KOPT-K1 (cell line): ENCODE data around the gene TAC4.

Experiments
- H3K27ac ChIP-seq: fragments of 200-600 bp; sonication (generic); 2 replicates; pipeline ENCODE4 v1.5.1; 2016; ENCODE audit warnings: antibody characterized with exemption, mild to moderate bottlenecking, low read depth, low read length; ENCODE audit not compliant: poor library complexity, severe bottlenecking
- H3K36me3 ChIP-seq: fragments of 200-600 bp; sonication (generic); 2 replicates; pipeline ENCODE4 v1.5.1; 2017; ENCODE audit warnings: antibody characterized with exemption, mild to moderate bottlenecking, low read length, moderate library complexity; ENCODE audit not compliant: insufficient read depth
- H3K9me3 ChIP-seq: fragments of 200-600 bp; sonication (generic); 2 replicates; pipeline ENCODE4 v1.5.1; 2017; ENCODE audit warnings: antibody characterized with exemption, low read length, mild to moderate bottlenecking; ENCODE audit not compliant: insufficient read depth, poor library complexity, severe bottlenecking

TAC4 gene, protein sequence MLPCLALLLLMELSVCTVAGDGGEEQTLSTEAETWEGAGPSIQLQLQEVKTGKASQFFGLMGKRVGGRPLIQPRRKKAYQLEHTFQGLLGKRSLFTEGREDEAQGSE

GRCh38 chr17:49848019-49848473, at the start of gene TAC4:
Gene TAC4, minus strand, starts transcription at chr17:49848069. Its CDS starts 52 bp downstream, at chr17:49848017.
- Histone ChIP-seq H3K9me3 (no peaks in the 10 kb centered on the region), H3K27ac (no peak within 1 kb of the TSS), H3K36me3 (no peaks in the 10 kb centered on the region)

DNA sequence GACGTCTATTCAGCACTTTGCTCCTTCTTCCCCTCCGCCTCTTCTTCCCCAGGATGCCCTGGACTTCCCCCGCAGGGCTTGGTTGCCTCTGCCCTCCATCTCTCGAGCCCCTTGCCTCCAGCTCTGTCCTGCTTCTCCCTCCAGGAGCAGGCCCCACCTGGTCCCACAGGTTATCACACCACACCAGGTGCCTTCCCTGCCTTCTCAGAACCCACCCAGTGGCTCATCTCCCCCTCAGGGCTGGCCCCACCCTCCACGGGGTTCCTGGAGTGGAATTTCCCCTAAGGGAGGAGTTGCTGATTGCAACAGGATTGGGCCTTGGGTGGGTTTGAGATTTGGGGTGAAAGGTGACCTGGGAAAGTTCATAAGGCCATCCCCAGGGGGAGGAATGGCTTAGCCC, 49.0 kb upstream of the TAC4 start:
- no peaks in the 10 kb centered on the region for H3K36me3 ChIP-seq
- H3K9me3 ChIP-seq = no peaks in the 10 kb centered on the region
- no peak overlapping the region for H3K27ac ChIP-seq

DNA sequence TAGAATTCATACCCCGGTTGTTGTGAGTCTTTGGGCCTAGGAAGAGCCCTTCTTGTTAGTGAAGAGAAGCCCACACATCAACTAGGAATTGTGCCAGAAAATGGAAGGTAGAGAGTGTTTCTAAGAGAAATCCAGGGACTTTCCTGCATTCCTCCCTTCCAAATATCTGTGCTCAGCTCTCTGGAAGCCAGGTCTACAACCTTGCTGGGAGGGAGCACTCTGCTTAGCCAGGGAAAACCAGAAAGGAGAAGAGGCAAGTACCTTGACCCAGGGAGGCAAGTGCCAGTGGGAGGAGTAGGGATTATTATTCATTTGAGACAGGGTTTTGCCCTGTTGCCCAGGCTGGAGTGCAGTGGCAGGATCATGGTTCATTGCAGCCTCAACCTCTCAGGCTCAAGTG, 48.4 kb upstream of the TAC4 start:
- no peaks in the 10 kb centered on the region for H3K9me3 ChIP-seq
- H3K36me3 ChIP-seq = no peaks in the 10 kb centered on the region
- H3K27ac ChIP-seq = no peak overlapping the region

DNA sequence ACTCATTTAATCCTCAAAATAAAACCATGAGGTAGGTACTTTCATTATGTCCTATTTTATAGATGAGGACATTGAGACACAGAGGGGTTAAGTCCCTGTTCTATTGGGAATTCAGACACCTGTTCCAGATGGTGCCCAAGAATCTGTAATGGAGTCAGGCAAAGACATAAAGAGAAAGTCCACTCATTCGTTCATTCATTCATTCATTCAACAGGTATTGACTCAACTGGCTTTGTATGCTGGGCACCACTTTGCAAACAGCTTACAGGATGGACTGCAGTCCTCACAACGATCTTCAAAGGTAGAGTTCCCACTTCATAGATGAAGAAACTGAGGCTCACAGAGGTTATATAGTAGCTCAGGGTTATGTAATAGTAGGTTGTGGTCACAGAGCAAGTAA, 47.9 kb upstream of the TAC4 start:
- Histone ChIP-seq H3K27ac (no peak overlapping the region), H3K9me3 (no peaks in the 10 kb centered on the region), H3K36me3 (no peaks in the 10 kb centered on the region)

DNA sequence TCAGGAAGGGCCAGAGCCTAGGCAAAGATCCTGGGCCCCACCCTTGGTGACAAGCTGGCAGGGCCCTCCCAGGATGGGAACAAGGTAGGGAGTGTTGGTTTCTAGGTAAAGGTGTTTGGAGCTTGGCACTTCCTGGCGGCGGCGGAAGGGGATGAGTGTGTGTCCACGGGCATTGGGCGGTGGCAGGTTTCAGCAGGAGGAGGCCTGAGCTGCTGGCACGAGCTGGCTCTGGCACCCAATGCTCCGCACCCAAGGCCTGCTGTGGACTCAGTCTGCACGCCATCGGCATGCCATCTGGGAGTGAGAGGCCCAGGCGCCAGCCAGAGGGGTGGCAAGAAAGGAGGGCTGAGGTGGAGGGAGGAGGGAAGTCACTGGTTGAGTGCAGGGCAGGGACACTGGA, 46.9 kb upstream of the TAC4 start:
- H3K27ac ChIP-seq = no peak overlapping the region

DNA sequence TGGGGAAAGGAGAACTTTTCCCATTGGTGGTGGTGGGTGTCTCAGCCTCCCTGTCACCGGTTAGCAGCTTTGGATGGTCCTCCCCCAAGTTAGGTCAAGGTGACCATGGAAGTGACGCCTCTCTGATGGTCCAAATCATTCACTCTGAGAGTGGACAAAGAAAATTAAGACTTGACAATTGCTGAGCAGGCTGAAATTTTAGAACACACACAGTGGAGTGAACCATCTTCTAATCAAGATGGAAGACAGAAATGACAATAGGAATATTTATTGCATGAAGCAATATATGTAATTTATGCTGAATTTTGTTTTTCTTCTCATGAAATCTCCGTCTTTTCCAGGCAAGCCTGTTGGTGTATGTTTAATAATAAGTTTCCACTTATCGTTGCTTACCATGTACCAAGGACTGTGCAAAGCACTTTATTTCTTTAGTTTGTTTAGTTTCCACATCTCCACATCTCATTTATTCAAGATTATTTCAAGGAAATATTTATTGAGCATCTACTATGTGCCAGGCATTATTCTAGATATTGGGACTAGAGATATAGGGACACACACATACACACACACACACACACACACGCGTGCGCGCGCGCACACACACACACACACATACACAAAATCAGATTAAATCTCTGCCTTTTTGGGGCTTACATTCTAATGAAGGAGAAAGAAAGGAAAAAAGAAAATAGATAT, 44.0 kb upstream of the TAC4 start:
- Histone ChIP-seq H3K36me3 (no peaks in the 10 kb centered on the region), H3K27ac (no peak overlapping the region), H3K9me3 (no peaks in the 10 kb centered on the region)

More for the DNA sequence above, 46.9 kb upstream of the TAC4 start:
- H3K9me3 ChIP-seq = no peaks in the 10 kb centered on the region
- H3K36me3 ChIP-seq = no peaks in the 10 kb centered on the region

DNA sequence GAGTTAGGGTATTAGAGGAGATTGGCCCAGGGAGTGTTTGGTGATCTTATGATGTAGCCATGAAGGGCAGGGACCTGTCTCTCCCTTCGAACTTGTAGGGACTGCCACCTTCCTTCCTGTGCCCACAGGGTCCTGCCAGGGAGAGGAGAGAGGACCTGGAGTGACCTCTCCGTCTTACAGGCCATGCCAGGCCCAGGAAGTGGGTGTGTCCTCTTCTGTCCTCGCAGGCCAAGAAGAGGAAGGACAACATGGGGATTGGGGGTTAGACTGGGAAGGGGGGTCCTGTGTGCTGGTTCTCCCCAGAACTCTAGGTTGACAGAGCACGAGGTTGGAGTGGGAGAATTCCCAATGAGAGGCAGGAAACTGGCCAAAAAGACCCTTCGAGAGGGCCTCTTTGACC, 43.4 kb upstream of the TAC4 start:
- H3K36me3 ChIP-seq = no peaks in the 10 kb centered on the region
- H3K9me3 ChIP-seq = no peaks in the 10 kb centered on the region
- H3K27ac ChIP-seq = no peak overlapping the region

DNA sequence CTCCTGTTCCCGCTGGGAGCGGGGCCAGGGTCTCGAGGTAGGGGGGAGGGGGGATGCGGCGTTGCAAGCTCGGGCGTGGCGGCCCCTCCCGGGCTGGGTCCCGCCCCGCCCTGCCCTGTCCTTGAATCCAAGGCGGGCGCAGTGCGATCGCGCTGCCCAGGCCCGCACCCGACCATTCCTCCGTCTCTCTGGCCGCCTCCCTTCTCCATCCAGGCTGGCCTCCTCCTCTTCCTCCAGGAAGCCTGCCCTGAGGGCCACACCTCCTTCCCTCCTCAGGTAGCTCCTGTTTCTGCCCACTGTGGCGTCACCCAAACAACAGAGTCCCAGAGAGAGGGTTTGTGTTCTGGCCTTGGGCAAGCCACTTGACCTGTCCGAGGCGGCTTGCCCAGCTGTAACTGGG, 43.0 kb upstream of the TAC4 start:
- Histone ChIP-seq H3K9me3 (no peaks in the 10 kb centered on the region), H3K36me3 (no peaks in the 10 kb centered on the region), H3K27ac (no peak overlapping the region)

DNA sequence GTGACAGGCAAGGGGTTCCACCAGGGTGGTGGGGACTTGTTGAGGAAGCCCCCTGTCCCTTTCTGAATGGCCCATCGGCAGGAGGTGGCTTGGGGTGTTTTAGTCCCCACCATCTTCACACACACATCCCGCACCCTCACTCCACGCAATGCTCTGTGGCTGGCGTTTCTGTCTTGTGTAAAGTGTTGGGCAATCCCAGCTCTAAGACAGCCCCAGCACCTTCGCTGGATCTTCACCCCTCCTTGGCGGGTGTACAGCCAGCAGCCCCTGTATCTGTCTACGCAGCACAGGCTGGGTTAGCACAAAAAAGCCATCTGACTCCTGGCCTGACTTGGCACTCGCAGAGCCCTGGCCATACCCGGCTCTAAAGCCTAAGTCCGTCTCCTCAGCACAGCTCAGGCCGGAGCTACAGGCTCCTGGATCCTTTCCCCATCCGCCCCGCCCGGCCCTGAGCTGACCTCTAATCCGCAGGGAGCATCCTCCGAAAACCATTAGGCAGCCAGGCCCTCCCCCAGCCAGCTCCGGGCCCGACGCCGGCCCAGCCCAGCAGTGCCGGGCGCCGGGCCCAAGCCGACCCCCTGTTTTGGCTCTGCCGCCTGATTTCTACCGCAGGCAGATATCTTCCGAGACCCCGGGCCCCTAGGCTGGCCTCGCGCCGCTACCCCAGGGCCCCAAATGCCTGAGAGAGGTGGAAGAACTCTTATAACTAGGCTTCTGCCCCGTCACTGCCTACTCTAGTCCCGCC, 42.4 kb upstream of the TAC4 start:
- Histone ChIP-seq H3K9me3 (no peaks in the 10 kb centered on the region), H3K27ac (no peak overlapping the region), H3K36me3 (no peaks in the 10 kb centered on the region)

GRCh38 chr17:49889500-49889899, 41.6 kb upstream of the TAC4 start:
- no peak overlapping the region for H3K27ac ChIP-seq
- no peaks in the 10 kb centered on the region for H3K9me3 ChIP-seq
- no peaks in the 10 kb centered on the region for H3K36me3 ChIP-seq

- H3K36me3 ChIP-seq = no peaks in the 10 kb centered on the region
- no peaks in the 10 kb centered on the region for H3K9me3 ChIP-seq
- no peak overlapping the region for H3K27ac ChIP-seq
These were observed 40.0 kb upstream of the TAC4 start for GRCh38 chr17:49887744-49888360.

DNA sequence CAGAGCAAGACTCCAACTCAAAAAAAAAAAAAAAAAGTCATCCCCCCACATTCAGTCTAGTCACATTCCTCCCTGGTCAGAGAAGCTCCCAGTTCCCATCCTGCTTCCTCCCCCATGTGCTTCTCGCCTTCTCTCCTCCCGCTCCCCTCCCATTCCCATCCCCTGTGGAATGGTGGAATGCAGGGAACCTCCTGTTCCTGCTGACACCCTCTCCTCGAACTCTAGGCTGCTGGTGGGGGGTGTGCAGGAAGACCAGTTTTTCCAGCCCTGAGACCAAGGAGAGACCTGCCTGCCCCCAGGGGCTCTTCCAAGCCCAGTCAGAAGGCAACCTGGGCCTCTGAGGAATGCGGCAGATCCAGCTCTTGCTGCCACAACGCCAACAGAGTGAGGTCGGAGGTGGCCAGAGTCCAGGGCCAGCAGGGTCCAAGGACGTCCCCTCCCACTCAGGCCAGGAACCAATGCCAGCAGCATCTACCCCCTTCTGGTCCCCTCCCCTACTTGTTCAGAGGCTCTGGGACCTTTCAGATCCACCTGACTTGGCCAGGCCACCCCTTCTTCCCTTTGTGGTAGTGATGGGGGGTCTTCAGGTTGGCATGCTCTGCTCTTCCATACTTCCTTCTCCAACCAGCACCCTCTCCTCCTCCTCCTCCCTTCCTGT, 39.3 kb upstream of the TAC4 start:
- H3K27ac ChIP-seq = no peak overlapping the region
- no peaks in the 10 kb centered on the region for H3K36me3 ChIP-seq
- H3K9me3 ChIP-seq = no peaks in the 10 kb centered on the region

DNA sequence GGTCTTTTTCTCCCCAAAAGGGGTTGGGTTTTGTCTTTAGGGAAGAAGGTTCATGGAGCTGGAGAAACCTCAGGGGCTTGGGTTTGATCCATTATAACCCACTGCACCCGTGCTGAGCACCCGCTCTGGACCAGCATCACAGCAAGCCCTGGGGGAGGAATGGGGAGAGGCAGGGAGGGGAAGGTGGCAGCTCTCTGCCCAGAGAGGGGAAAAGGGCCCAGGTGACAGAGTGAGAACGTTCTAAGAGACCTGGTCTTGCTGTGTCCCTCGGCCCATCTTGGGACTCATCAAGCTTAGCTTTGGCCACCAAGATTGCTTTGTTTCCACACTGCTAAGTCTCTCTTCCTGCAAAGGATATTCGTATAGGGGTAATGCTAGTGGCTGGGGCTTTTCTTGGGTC, 38.2 kb upstream of the TAC4 start:
- Histone ChIP-seq H3K9me3 (no peaks in the 10 kb centered on the region), H3K27ac (no peak overlapping the region), H3K36me3 (no peaks in the 10 kb centered on the region)

GRCh38 chr17:49882434-49882833, 34.6 kb upstream of the TAC4 start:
- Histone ChIP-seq H3K9me3 (no peaks in the 10 kb centered on the region), H3K36me3 (no peaks in the 10 kb centered on the region), H3K27ac (no peak overlapping the region)

GRCh38 chr17:49881054-49881402, 33.2 kb upstream of the TAC4 start:
- H3K27ac ChIP-seq = no peak overlapping the region
- no peaks in the 10 kb centered on the region for H3K9me3 ChIP-seq
- H3K36me3 ChIP-seq = no peaks in the 10 kb centered on the region
